Body of pancreas (tissue), 4 donors: ENCODE results near the gene ELF1. TPM values are rescaled to one million over a fixed set of nuclear protein-coding genes. Genes with fewer than 3 reads are reported as not detected.

Source experiments
- ATAC-seq: fragments of 150-250 bp; one replicate; pipeline ENCODE4 v1.9.1; 2016
- DNase-seq, 4 donors: peaks; one replicate each; pipeline ENCODE4 v3.0.0-alpha.2; 2019
- H3K27ac ChIP-seq, 4 donors: fragments of 200-600 bp; sonication (generic); 1 replicate in 3 of 4; 2 replicates in 1 of 4; pipeline versions ENCODE4 v1.5.1 to v1.6.1; 2016 to 2019; ENCODE audit warnings: mild to moderate bottlenecking in 1 of 4, mixed read lengths in 1 of 4, moderate library complexity in 1 of 4
- H3K27me3 ChIP-seq, 2 donors: fragments of 200-600 bp; sonication (generic); one replicate each; pipeline ENCODE4 v1.6.0; 2016; ENCODE audit warnings: mild to moderate bottlenecking in 1 of 2
- H3K36me3 ChIP-seq, 2 donors: fragments of 200-600 bp; sonication (generic); replicated peaks in 1 of 2; 2 replicates each; pipeline ENCODE4 v1.5.1; 2016; ENCODE audit warnings: low read depth in 2 of 2; ENCODE audit not compliant: insufficient read depth in 1 of 2
- H3K4me1 ChIP-seq: fragments of 200-600 bp; sonication (generic); one replicate; pipeline ENCODE4 v1.6.0; 2016
- H3K4me3 ChIP-seq, 2 donors: fragments of 200-600 bp; sonication (generic); 1 replicate in 1 of 2; 2 replicates in 1 of 2; pipeline ENCODE4 v1.5.1; 2016 to 2019
- H3K9me3 ChIP-seq, 3 donors: fragments of 200-600 bp; sonication (generic); 1 replicate in 2 of 3; 2 replicates in 1 of 3; pipeline ENCODE4 v1.5.1; 2016
- CTCF ChIP-seq, 7 experiments: fragments of 450-650 bp in 4 of 7; fragments of 200-600 bp in 3 of 7; sonication (generic) in 3 of 7; IDR thresholded peaks; one replicate each; pipeline ENCODE4 v1.5.1; 2016 to 2019; ENCODE audit warnings: antibody characterized with exemption in 7 of 7
- POLR2A ChIP-seq, 3 donors: fragments of 450-650 bp; IDR thresholded peaks; one replicate each; pipeline ENCODE4 v1.6.1; 2016; ENCODE audit warnings: antibody characterized with exemption in 3 of 3, mild to moderate bottlenecking in 2 of 3
- WGBS, 2 donors: methylation state at CpG; one replicate each; pipeline ENCODE4 v1.1.5; 2017; 5-methylcytosine and 5-hydroxymethylcytosine counted together
- intact Hi-C: fragments of 100-400 bp; cut with DNase I; formaldehyde crosslinking; loops from one replicate; pipeline ENCODE4 v1.15.1; 2023
- total RNA-seq, 2 donors: library from RNA; depleted of rRNA; stranded (reverse); fragments of >200 nt; gene quantifications; one replicate each; pipeline ENCODE4 v1.1.0, GENCODE V29; 2016

ELF1 gene
- total RNA-seq, 2 donors from 2014 or later = 40.5 to 61.7 TPM

- Histone ChIP-seq H3K4me3 (no peak overlapping the region), H3K9me3 (peaks cover 0 to 2% (median 0%) of the 10 kb centered on the region in 3 donors), H3K36me3 (no peaks in the 10 kb centered on the region), H3K27me3 (no peaks in the 10 kb centered on the region), H3K27ac (peak overlapping the region; percentile 66 to 90 (median 79)), H3K4me1 (peaks cover 91% of the 10 kb centered on the region)
- WGBS, 2 donors = 36 to 51% methylated on average over 9 to 11 of the region's 11 CpGs
- intact Hi-C loops = no loop called here
- DNase-seq = peak; percentile 45 to 71 (median 62)
- TF ChIP-seq POLR2A (IDR thresholded peaks at IDR 0.05) (no peak), CTCF (IDR thresholded peaks at IDR 0.05) (peak in 2 of 7 experiments; percentile 6 to 7)
- ATAC-seq = peak; percentile 13
These were observed 26.2 kb downstream of the ELF1 start for GRCh38 chr13:40992678-40993518.

GRCh38 chr13:40987606-40988280 lies 31.4 kb downstream of the ELF1 start:
- Histone ChIP-seq H3K4me1 (peaks cover 88% of the 10 kb centered on the region), H3K27ac (peak overlapping the region in 3 of 4 donors; percentile 41 to 85 (median 73)), H3K36me3 (no peaks in the 10 kb centered on the region), H3K9me3 (no peaks in the 10 kb centered on the region), H3K4me3 (no peak overlapping the region), H3K27me3 (no peaks in the 10 kb centered on the region)
- DNase-seq (no peak), ATAC-seq (no peak)
- no peak for TF ChIP-seq POLR2A (IDR thresholded peaks at IDR 0.05)
- TF ChIP-seq CTCF (IDR thresholded peaks at IDR 0.05) = no peak
- intact Hi-C loops = loop anchor here (10.0 kb wide), 1 partner anchor 67 kb away; no protein-coding TSS in a partner anchor
- WGBS, 2 donors = 73 to 86% methylated on average over 2 of the region's 2 CpGs

DNA sequence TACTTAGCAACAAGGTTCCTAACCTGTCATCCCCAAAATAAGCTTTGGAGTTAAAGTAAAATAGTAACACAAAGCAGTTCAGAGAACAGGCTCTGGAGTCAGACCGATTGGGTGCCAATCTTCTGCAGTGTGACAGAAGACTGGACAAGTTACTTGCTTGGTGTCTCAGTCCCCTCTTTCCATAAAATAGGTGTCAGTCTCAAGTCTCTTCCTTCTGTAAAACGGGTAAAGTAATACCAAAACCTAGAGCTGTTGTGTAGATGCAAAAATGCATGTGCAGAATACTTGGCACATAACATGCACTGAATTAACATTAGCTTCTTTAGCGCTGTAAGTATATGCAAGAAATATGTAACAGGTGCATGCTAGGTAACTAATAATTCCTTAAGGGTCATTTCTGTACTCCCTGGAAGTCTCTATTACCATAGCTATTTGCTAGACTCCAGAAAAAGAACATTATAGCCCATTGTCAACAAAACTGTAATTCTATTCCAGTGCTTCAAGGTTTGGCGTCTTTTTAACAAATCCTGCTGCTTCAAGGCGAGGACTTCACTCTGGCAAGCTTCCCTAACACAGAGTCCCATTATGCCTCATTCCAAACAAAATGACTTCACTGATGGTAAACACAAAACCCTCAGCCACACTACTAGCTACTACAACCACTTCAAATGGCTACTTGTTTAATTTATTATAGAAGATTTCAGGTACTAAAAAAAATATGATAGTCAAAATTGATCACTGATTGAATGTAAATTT lies 32.8 kb downstream of the ELF1 start:
- 5 to 6% methylated on average over 5 of the region's 5 CpGs for WGBS, 2 donors
- peak in 1 of 4 donors; percentile 28 for DNase-seq
- Histone ChIP-seq H3K4me1 (peaks cover 87% of the 10 kb centered on the region), H3K27ac (peak overlapping the region; percentile 65 to 85 (median 76)), H3K27me3 (no peaks in the 10 kb centered on the region), H3K9me3 (no peaks in the 10 kb centered on the region), H3K4me3 (no peak overlapping the region), H3K36me3 (no peaks in the 10 kb centered on the region)
- ATAC-seq = peak; percentile 81
- intact Hi-C loops = loop anchor here (10.0 kb wide), 1 partner anchor 69 kb away; no protein-coding TSS in a partner anchor
- TF ChIP-seq POLR2A (IDR thresholded peaks at IDR 0.05) (peak in 1 of 3 donors; percentile 8), CTCF (IDR thresholded peaks at IDR 0.05) (no peak)

DNA sequence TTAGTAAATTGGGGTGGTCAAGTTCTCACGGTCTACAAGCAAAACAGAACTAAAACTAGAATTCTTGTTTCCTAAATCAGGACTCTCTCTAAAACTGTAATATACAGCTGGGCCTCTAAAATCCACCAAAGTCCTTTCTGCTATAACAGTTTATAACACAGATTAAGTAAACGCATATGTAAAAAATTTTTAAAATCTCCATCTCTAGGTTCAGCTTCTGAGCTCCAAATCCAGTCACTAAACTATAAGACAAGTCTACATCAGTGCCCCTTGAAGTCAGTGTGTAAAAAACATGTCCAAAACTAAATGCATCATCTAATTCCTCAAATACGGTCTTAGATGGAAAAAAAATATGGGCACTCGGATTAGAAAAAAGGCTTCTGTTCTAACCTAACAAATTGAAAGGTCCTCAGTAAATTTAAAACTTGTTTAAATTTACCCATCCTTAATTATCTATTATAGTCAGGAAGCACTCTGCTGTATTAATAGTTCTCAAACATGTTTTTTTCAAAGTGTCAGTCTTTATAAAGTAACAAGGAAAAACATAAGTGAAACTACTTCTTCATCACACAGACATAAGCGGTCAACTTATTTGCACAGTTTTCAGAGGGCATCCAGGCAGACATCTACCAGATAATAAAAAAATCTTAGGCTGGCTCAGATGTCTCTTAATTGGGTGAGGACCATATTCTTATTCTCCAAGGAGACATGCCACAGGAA lies 33.6 kb downstream of the ELF1 start:
- Histone ChIP-seq H3K36me3 (no peaks in the 10 kb centered on the region), H3K27me3 (no peaks in the 10 kb centered on the region), H3K27ac (peak overlapping the region; percentile 73 to 85 (median 76)), H3K4me3 (no peak overlapping the region), H3K9me3 (no peaks in the 10 kb centered on the region), H3K4me1 (peaks cover 85% of the 10 kb centered on the region)
- intact Hi-C loops = loop anchor here (10.0 kb wide), 1 partner anchor 69 kb away; no protein-coding TSS in a partner anchor
- 41 to 46% methylated on average over 5 of the region's 5 CpGs for WGBS, 2 donors
- no peak for TF ChIP-seq POLR2A (IDR thresholded peaks at IDR 0.05)
- ATAC-seq (no peak), DNase-seq (no peak)
